HepG2 (cell line): ENCODE measurements around the gene COPA. TPM values are rescaled to one million over a fixed set of nuclear protein-coding genes. Genes with fewer than 3 reads are reported as not detected.

Experiments
- ATAC-seq: fragments of 200-7000 bp; cut with Tn5 transposase; 3 replicates; pipeline ENCODE4 v1.9.1; 2020; ENCODE audit warnings: mild to moderate bottlenecking, moderate library complexity
- Bru-seq: library from RNA; stranded (reverse); fragments of 400-500 nt; gene quantifications from one replicate; lab custom pipeline; 2021; lab: Mats Ljungman, UMichigan
- BruChase-seq, 2 experiments: library from RNA; stranded (reverse); fragments of 400-500 nt; gene quantifications; one replicate each; lab custom pipeline; 2021; lab: Mats Ljungman, UMichigan
- BruUV-seq: library from RNA; stranded (reverse); fragments of 400-500 nt; replicated peaks from 2 replicates; lab custom pipeline; 2021; lab: Mats Ljungman, UMichigan
- CTCF ChIA-PET: fragments of 300-600 bp; formaldehyde crosslinking; extraction: SDS; loops from one replicate; lab custom pipeline; 2021; ENCODE audit warnings: low total read pairs, inconsistent platforms, low intra/inter-chr PET ratio; lab: Yijun Ruan, JAX
- POLR2A ChIA-PET: fragments of 350-600 bp; sonication (Branson Sonifier 250); formaldehyde crosslinking; loops from one replicate; lab custom pipeline; 2020; ENCODE audit warnings: antibody characterized with exemption, inconsistent platforms; lab: Yijun Ruan, JAX
- DNase-seq: peaks from one replicate; pipeline ENCODE4 v3.0.0-alpha.2; 2015; ENCODE audit warnings: low spot score
- FAIRE-seq: peaks from 3 replicates; lab custom pipeline; 2011; peaks lifted over from hg19 to GRCh38; lab: Jason Lieb, UNC
- H2AFZ ChIP-seq: one replicate; pipeline ENCODE4 v1.6.1; 2011; ENCODE audit warnings: low read length, inconsistent platforms
- H3K27ac ChIP-seq: fragments of 300-600 bp; 3 replicates; pipeline ENCODE4 v1.8.0; 2011; ENCODE audit warnings: mixed run types, mild to moderate bottlenecking, mixed read lengths, low read length, inconsistent platforms; ENCODE audit not compliant: insufficient read depth; ENCODE audit errors: extremely low read length
- H3K27me3 ChIP-seq, 2 experiments: fragments of 200-600 bp in 1 of 2; 2 replicates in 1 of 2; 3 replicates in 1 of 2; pipeline versions ENCODE4 v1.6.0 to v1.8.0; 2011; ENCODE audit warnings: low read length in 2 of 2, mild to moderate bottlenecking in 2 of 2, moderate library complexity in 2 of 2, inconsistent platforms in 1 of 2; ENCODE audit not compliant: insufficient read depth in 2 of 2, control insufficient read depth in 1 of 2
- H3K36me3 ChIP-seq, 2 experiments: fragments of 200-600 bp in 1 of 2; replicated peaks in 1 of 2; 2 replicates in 1 of 2; 3 replicates in 1 of 2; pipeline versions ENCODE4 v1.5.1 to v1.8.0; 2011; ENCODE audit warnings: low read length in 2 of 2, inconsistent platforms in 1 of 2; ENCODE audit not compliant: insufficient read depth in 2 of 2, control insufficient read depth in 1 of 2
- H3K4me1 ChIP-seq: 2 replicates; pipeline ENCODE4 v1.5.1; 2012; ENCODE audit warnings: low read length, inconsistent platforms; ENCODE audit not compliant: insufficient read depth
- H3K4me2 ChIP-seq: 2 replicates; pipeline ENCODE4 v1.6.0; 2011; ENCODE audit warnings: low read depth, low read length, inconsistent platforms
- H3K4me3 ChIP-seq, 3 experiments: fragments of 200-600 bp in 1 of 3; sonication (generic), shearing (Covaris generic) in 1 of 3; replicated peaks in 1 of 3; 2 replicates each; pipeline ENCODE4 v1.5.1; 2011 to 2016; ENCODE audit warnings: low read length in 3 of 3, inconsistent platforms in 2 of 3, low read depth in 2 of 3, mild to moderate bottlenecking in 2 of 3, control low read depth in 1 of 3, mixed read lengths in 1 of 3; ENCODE audit not compliant: insufficient read depth in 1 of 3
- H3K79me2 ChIP-seq: one replicate; pipeline ENCODE4 v1.6.1; 2011; ENCODE audit warnings: low read length, inconsistent platforms; ENCODE audit not compliant: insufficient read depth
- H3K9ac ChIP-seq: 2 replicates; pipeline ENCODE4 v1.6.0; 2011; ENCODE audit warnings: mild to moderate bottlenecking, low read depth, low read length, inconsistent platforms; ENCODE audit not compliant: insufficient read depth
- H3K9me3 ChIP-seq: 2 replicates; pipeline ENCODE4 v1.5.1; 2012; ENCODE audit warnings: mild to moderate bottlenecking, low read length
- H4K20me1 ChIP-seq: 2 replicates; pipeline ENCODE4 v1.6.0; 2011; ENCODE audit warnings: inconsistent platforms, mild to moderate bottlenecking, low read length, moderate library complexity; ENCODE audit not compliant: insufficient read depth
- NR1H2 ChIP-seq: sonication (generic); formaldehyde crosslinking; IDR thresholded peaks from 2 replicates; pipeline ENCODE4 v1.8.1; 2022; ENCODE audit warnings: low read depth, missing genetic modification reagents, borderline replicate concordance
- PAWR ChIP-seq: sonication (generic); formaldehyde crosslinking; IDR thresholded peaks from 2 replicates; pipeline ENCODE4 v1.4.0; 2020; ENCODE audit warnings: missing genetic modification reagents, mild to moderate bottlenecking, borderline replicate concordance
- SOX13 ChIP-seq, 3 experiments: fragments of 450-650 bp in 1 of 3; sonication (generic) in 1 of 3; formaldehyde crosslinking in 1 of 3; IDR thresholded peaks in 2 of 3; conservative IDR thresholded peaks in 1 of 3; 2 replicates each; pipeline versions ENCODE4 v1.5.0 to v1.6.1; 2016 to 2020; ENCODE audit warnings: antibody characterized with exemption in 1 of 3, mild to moderate bottlenecking in 1 of 3, missing compliant biosample characterization in 1 of 3, missing genetic modification reagents in 1 of 3, moderate library complexity in 1 of 3
- SOX6 ChIP-seq, 2 experiments: fragments of 450-650 bp in 1 of 2; sonication (generic) in 1 of 2; formaldehyde crosslinking in 1 of 2; IDR thresholded peaks; 2 replicates each; pipeline versions ENCODE4 v1.4.0 to v1.6.1; 2017 to 2020; ENCODE audit warnings: antibody characterized with exemption in 1 of 2, mild to moderate bottlenecking in 1 of 2, missing genetic modification reagents in 1 of 2
- THAP11 ChIP-seq: IDR thresholded peaks from 2 replicates; pipeline ENCODE4 v1.6.1; 2016; ENCODE audit warnings: missing biosample characterization, missing genetic modification reagents
- ZNF251 ChIP-seq: sonication (generic); formaldehyde crosslinking; IDR thresholded peaks from 2 replicates; pipeline ENCODE4 v1.9.0; 2021; ENCODE audit warnings: mild to moderate bottlenecking, missing genetic modification reagents
- ZNF274 ChIP-seq: sonication (generic); formaldehyde crosslinking; IDR thresholded peaks from 2 replicates; pipeline ENCODE4 v1.5.1; 2020; ENCODE audit warnings: mild to moderate bottlenecking, missing genetic modification reagents
- ZNF367 ChIP-seq: sonication (generic); formaldehyde crosslinking; IDR thresholded peaks from 2 replicates; pipeline ENCODE4 v1.4.0; 2020; ENCODE audit warnings: missing genetic modification reagents, borderline replicate concordance
- ZNF430 ChIP-seq: sonication (generic); formaldehyde crosslinking; IDR thresholded peaks from 2 replicates; pipeline ENCODE4 v1.9.0; 2021; ENCODE audit warnings: mild to moderate bottlenecking, missing genetic modification reagents
- WGBS: methylation state at CpG from one replicate; pipeline ENCODE4 v1.1.6; 2017; ENCODE audit warnings: low lambda C conversion rate; 5-methylcytosine and 5-hydroxymethylcytosine counted together
- in situ Hi-C: cut with HindIII; loops from 2 replicates; pipeline ENCODE4 v1.10.0; 2017; ENCODE audit warnings: low pct_unique_long_range_greater_than_20kb; ENCODE audit not compliant: extremely low pct_ligation_motif_present
- intact Hi-C: fragments of 100-400 bp; cut with micrococcal nuclease; formaldehyde crosslinking; loops from one replicate; pipeline ENCODE4 v1.10.0; 2022; ENCODE audit not compliant: unreplicated experiment
- long read RNA-seq, 2 experiments: library from RNA in 1 of 2; library from polyadenylated mRNA in 1 of 2; stranded (forward) in 1 of 2; unstranded in 1 of 2; transcript quantifications; one replicate each; pipeline ENCODE4 v2.0.0, GENCODE V29; 2019 to 2022
- polyA minus RNA-seq, 3 experiments: library from RNA; depleted of rRNA, polyadenylated mRNA; stranded (reverse); fragments of >200 nt; gene quantifications; 2 replicates each; pipeline ENCODE4 v1.2.3, GENCODE V29; 2011; ENCODE audit warnings: low replicate concordance in 1 of 3
- polyA plus RNA-seq, 8 experiments: library from polyadenylated mRNA; depleted of rRNA in 3 of 8; stranded (reverse) in 7 of 8; unstranded in 1 of 8; fragments of >200 nt; fragmentation: Illumina TruSeq in 4 of 8; extraction: Trizol in 4 of 8; gene quantifications; 2 replicates each; pipeline versions ENCODE4 v1.2.1 to v1.2.3, GENCODE V29; 2011 to 2016; ENCODE audit warnings: low read depth in 4 of 8, missing spikeins in 1 of 8, mixed read lengths in 1 of 8; ENCODE audit not compliant: insufficient read depth in 1 of 8
- total RNA-seq, 5 experiments: library from RNA; depleted of rRNA; stranded (reverse); fragments of >200 nt; fragmentation: Illumina TruSeq; extraction: Trizol; gene quantifications; 2 replicates each; pipeline ENCODE4 v1.2.3, GENCODE V29; 2016; ENCODE audit warnings: low read depth in 1 of 5
- TF ChIP-seq, protein P1 (sequence below): sonication (generic); formaldehyde crosslinking; IDR thresholded peaks from 2 replicates; pipeline ENCODE4 v1.5.0; 2020; ENCODE audit warnings: missing genetic modification reagents, mild to moderate bottlenecking, borderline replicate concordance
- TF ChIP-seq, protein P2 (sequence below): IDR thresholded peaks from 2 replicates; pipeline ENCODE4 v1.6.1; 2016; ENCODE audit warnings: missing compliant biosample characterization, missing genetic modification reagents, borderline replicate concordance

COPA gene
- total RNA-seq (2016; rRNA removed; fragmentation: Illumina TruSeq; extraction: Trizol) (160 and 218 TPM in 2 replicates), polyA plus RNA-seq (2011; rRNA removed) (166 and 197 TPM in 2 replicates), polyA minus RNA-seq (2011; rRNA and poly(A)+ RNA removed; ENCODE audit: low replicate concordance) (386 and 397 TPM in 2 replicates), Bru-seq, nascent RNA (percentile 97 among the genes with signal in this experiment), BruChase-seq, experiment 1, labeled RNA remaining after a 6-hour chase (percentile 97 among the genes with signal in this experiment), BruChase-seq, experiment 2, labeled RNA remaining after a 2-hour chase (percentile 97 among the genes with signal in this experiment)
- 14.4 and 14.5 TPM in 2 replicates for total RNA-seq (2016; cell fraction: cytosol; rRNA removed; fragmentation: Illumina TruSeq; extraction: Trizol; ENCODE audit: low read depth)
- total RNA-seq (2016; cell fraction: insoluble cytoplasmic fraction; rRNA removed; fragmentation: Illumina TruSeq; extraction: Trizol) = 161 and 205 TPM in 2 replicates
- 31.4 and 36.0 TPM in 2 replicates for total RNA-seq (2016; cell fraction: membrane; rRNA removed; fragmentation: Illumina TruSeq; extraction: Trizol)
- 137 and 150 TPM in 2 replicates for total RNA-seq (2016; cell fraction: nucleus; rRNA removed; fragmentation: Illumina TruSeq; extraction: Trizol)
- 164 and 170 TPM in 2 replicates for polyA plus RNA-seq (2011; cell fraction: cytosol; rRNA removed)
- polyA plus RNA-seq (2011; cell fraction: nucleus; rRNA removed) = 117 and 120 TPM in 2 replicates
- 122 and 147 TPM in 2 replicates for polyA plus RNA-seq (2012)
- 7.6 and 8.5 TPM in 2 replicates for polyA plus RNA-seq (2016; cell fraction: cytosol; fragmentation: Illumina TruSeq; extraction: Trizol; ENCODE audit: low read depth)
- 143 and 144 TPM in 2 replicates for polyA plus RNA-seq (2016; cell fraction: insoluble cytoplasmic fraction; fragmentation: Illumina TruSeq; extraction: Trizol; ENCODE audit: low read depth)
- polyA plus RNA-seq (2016; cell fraction: membrane; fragmentation: Illumina TruSeq; extraction: Trizol; ENCODE audit: low read depth) = 17.9 and 21.8 TPM in 2 replicates
- 123 and 142 TPM in 2 replicates for polyA plus RNA-seq (2016; cell fraction: nucleus; fragmentation: Illumina TruSeq; extraction: Trizol; ENCODE audit: insufficient read depth, low read depth)
- 242 and 256 TPM in 2 replicates for polyA minus RNA-seq (2011; cell fraction: cytosol; rRNA and poly(A)+ RNA removed)
- 217 and 255 TPM in 2 replicates for polyA minus RNA-seq (2011; cell fraction: nucleus; rRNA and poly(A)+ RNA removed)
- long read RNA-seq, experiment 1, full-length matches to known transcripts = 32 of 82 reads
- long read RNA-seq, experiment 1, partial matches to known transcripts = 45 of 82 reads
- long read RNA-seq, experiment 1, other reads (novel, unspliced or antisense) = 5 of 82 reads
- long read RNA-seq, experiment 2, full-length matches to known transcripts = 88 of 290 reads
- long read RNA-seq, experiment 2, partial matches to known transcripts = 115 of 290 reads
- long read RNA-seq, experiment 2, other reads (novel, unspliced or antisense) = 87 of 290 reads

DNA sequence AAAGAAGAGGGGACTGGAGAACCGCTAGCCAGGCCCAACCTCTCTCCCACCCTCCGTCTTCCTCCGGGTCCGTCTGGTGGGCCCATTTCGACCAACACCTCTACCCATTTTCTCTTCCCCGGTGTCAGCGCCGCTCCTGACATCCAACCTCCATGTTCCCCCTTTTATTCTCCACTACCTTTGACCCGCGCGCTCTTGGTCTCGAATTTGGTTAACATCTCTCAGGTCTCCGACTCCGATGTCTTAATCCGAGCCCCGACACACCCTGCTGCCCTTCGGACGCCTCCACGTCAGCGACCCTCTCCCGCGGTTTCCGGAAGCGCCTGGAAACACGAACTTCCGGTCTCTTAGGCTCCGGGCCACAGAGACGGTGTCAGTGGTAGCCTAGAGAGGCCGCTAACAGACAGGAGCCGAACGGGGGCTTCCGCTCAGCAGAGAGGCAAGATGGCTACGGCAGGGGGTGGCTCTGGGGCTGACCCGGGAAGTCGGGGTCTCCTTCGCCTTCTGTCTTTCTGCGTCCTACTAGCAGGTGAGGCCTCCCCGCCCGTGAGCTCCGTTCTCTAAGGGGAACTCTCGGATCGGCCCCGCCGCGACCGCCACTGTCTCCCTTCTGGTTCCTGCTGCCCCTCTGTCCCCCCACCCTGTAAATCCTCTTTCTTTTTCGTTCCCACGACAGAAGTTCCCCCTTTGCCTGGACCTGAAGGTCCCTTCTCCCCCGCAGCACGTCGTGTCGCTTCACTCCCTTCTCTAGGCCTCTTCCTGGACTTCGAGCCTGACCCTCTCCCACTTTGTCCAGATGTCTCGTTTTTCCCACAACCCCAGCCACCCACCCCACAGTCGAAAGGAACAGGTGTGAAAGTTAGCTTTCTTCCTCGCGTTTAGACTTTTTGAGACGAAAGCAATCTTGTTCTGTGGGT, at the start of gene COPA, which contains the start of gene NCSTN:
Gene COPA, minus strand, starts transcription at position 298 of the 917 bp plus-strand sequence. Its CDS starts 80 bp downstream, at position 218.
Gene NCSTN, plus strand, starts transcription at position 431 of the 917 bp plus-strand sequence. Its CDS starts 14 bp downstream, at position 445.
- no TSS peak for BruUV-seq
- CTCF ChIA-PET = no interaction called here
- H3K4me3 ChIP-seq = peak within 1 kb of the TSS; percentile 81 to 98 (median 98)
- peaks cover 43% of the 10 kb centered on the region for H3K4me1 ChIP-seq
- H3K27me3 ChIP-seq = peaks cover 0 to 4% of the 10 kb centered on the region in 2 experiments; a peak in 1 of 5 replicates
- ATAC-seq = peak; percentile 99
- peak within 1 kb of the TSS; percentile 99 for H3K9ac ChIP-seq
- peak within 1 kb of the TSS; percentile 84 for H3K4me2 ChIP-seq
- H3K27ac ChIP-seq = peak within 1 kb of the TSS; percentile 83
- peaks cover 30% of the 10 kb centered on the region for H4K20me1 ChIP-seq
- in situ Hi-C loops = no loop called here
- intact Hi-C loops = no loop called here
- H2AFZ ChIP-seq = no peak within 1 kb of the TSS
- peak; percentile 93 for DNase-seq
- 1% methylated on average over 47 of the region's 58 CpGs for WGBS
- no peaks in the 10 kb centered on the region for H3K9me3 ChIP-seq
- peaks cover 11 to 40% of the 10 kb centered on the region in 2 experiments for H3K36me3 ChIP-seq
- peaks cover 68% of the 10 kb centered on the region for H3K79me2 ChIP-seq
- FAIRE-seq = peak; percentile 32
- POLR2A ChIA-PET = interaction anchor here (0.9 kb wide), 1 partner anchor 12 kb away, joined by 4 read pairs; no protein-coding TSS in a partner anchor
- peak; percentile 91 for TF ChIP-seq THAP11 (CRISPR knock-in tag)
- TF ChIP-seq NR1H2 (CRISPR knock-in tag) = 0 out of 2 replicates have a peak, but pooled peaks have one; percentile 17
- no peak for TF ChIP-seq ZNF367 (CRISPR knock-in tag)
- TF ChIP-seq SOX6 (IDR thresholded peaks at IDR 0.05) = no peak
- peak; percentile 66 for TF ChIP-seq SOX6 (CRISPR knock-in tag; IDR thresholded peaks at IDR 0.05)
- TF ChIP-seq PAWR (CRISPR knock-in tag) = no peak
- peak; percentile 78; the same call in 1 of the 2 replicates for TF ChIP-seq ZNF274
- peak; percentile 83 for TF ChIP-seq ZNF430 (CRISPR knock-in tag)
- TF ChIP-seq, protein P1, sequence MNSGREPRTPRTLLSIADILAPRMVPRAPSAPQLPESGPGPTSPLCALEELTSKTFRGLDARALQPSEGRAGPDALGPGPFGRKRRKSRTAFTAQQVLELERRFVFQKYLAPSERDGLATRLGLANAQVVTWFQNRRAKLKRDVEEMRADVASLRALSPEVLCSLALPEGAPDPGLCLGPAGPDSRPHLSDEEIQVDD (CRISPR knock-in tag) = 0 out of 2 replicates have a peak, but pooled peaks have one; percentile 36
- TF ChIP-seq, protein P2, sequence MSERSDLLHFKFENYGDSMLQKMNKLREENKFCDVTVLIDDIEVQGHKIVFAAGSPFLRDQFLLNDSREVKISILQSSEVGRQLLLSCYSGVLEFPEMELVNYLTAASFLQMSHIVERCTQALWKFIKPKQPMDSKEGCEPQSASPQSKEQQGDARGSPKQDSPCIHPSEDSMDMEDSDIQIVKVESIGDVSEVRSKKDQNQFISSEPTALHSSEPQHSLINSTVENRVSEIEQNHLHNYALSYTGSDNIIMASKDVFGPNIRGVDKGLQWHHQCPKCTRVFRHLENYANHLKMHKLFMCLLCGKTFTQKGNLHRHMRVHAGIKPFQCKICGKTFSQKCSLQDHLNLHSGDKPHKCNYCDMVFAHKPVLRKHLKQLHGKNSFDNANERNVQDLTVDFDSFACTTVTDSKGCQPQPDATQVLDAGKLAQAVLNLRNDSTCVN (CRISPR knock-in tag) = peak; percentile 24; the same call in 1 of the 2 replicates
- TF ChIP-seq ZNF251 (CRISPR knock-in tag) = no peak
- TF ChIP-seq SOX13 (IDR thresholded peaks at IDR 0.05) = peak; percentile 40; the same call in 1 of the 2 replicates
- TF ChIP-seq SOX13 (CRISPR knock-in tag; conservative IDR thresholded peaks at IDR 0.05 in 1 of 2, IDR thresholded peaks at IDR 0.05 in 1 of 2) = peak in 1 of 2 experiments; percentile 40; a peak in 1 of 4 replicates
